ENCODE results near the gene SPRR2D. TPM values are rescaled to one million over a fixed set of nuclear protein-coding genes. Genes with fewer than 3 reads are reported as not detected.
"Not testable (repeated sequence)": the region's sequence is repeated elsewhere in the genome, so short reads cannot be mapped to it uniquely, and the experiment has no call there.

The SPRR2D gene
- polyA plus RNA-seq (ENCODE audit: low read depth in 6 of 6): not detected

DNA sequence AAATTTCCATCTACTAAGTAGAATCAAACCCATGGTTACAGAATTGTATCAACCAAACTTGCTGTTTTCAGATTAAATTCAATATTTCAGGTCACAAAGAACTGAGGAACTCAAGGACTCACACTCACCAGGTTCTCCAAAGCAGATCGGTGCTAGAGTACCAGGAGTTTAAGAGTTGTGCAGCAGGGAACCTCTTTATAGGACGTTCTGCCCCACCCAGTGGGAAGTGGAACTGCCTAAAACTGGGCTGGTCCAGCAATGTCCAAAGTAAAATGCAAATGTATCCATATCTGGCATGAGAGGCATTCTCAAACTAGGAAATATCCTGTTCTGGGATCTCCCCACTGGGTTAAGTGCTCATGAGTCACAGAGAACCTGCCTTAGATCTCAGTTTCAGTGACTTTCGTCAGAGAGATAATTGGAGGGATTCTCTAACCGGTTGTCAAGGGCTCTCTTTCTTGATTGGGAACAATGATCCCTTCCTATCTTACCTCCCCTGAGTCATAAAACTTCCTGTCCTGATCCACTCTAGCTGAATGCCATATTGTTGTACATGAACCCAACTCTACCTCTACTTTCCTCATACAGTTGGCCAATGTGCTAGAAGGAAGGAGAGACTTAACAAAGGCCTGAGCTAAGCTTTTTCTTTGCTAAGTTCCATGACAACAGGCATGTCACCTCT lies at the start of gene SPRR2D:
SPRR2D (minus strand) TSS at position 171 of the 682 bp plus-strand sequence. CDS start 774 bp downstream, outside the sequence.
- DNase-seq (no peak), ATAC-seq (ENCODE audit: low read depth in 2 of 2) (no peak)
- peaks cover 0 to 6% of the 10 kb centered on the region in 2 donors for H3K36me3 Mint-ChIP-seq
- H3K4me1 Mint-ChIP-seq: no peaks in the 10 kb centered on the region
- peaks cover 0 to 10% (median 4%) of the 10 kb centered on the region in 7 donors for H3K9me3 Mint-ChIP-seq
- H3K27me3 Mint-ChIP-seq: peaks cover 69 to 80% (median 70%) of the 10 kb centered on the region in 3 donors
- H3K4me3 Mint-ChIP-seq: no peak within 1 kb of the TSS
- H3K27ac Mint-ChIP-seq: no peak within 1 kb of the TSS

GRCh38 chr1:153087652-153088051 lies 46.7 kb upstream of the SPRR2D start:
- Mint-ChIP-seq H3K4me3 (no peak overlapping the region), H3K27me3 (peaks cover 16 to 54% (median 28%) of the 10 kb centered on the region in 3 donors), H3K4me1 (no peaks in the 10 kb centered on the region), H3K27ac (no peak overlapping the region), H3K9me3 (peaks cover 0 to 10% (median 0%) of the 10 kb centered on the region in 7 donors), H3K36me3 (no peaks in the 10 kb centered on the region)
- no peak for ATAC-seq (ENCODE audit: low read depth in 2 of 2)
- DNase-seq: no peak

DNA sequence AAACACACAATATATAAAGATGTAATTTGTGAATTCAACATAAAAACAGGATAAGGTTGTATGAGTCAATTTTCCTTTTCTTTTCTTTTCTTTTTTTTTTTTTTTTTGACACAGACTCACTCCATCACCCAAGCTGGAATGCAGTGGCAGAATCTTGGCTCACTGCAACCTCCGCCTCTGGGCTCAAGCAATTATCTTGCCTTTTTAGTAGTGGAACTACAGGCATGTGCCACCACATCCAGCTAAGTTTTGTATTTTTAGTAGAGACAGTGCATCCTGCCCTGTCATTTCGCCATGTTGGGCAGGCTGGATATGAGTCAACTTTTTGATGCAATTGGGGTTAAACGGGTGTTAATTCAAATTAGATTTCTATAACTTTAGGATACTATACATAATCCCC lies 40.8 kb upstream of the SPRR2D start:
- Mint-ChIP-seq H3K27me3 (peaks cover 15 to 44% (median 36%) of the 10 kb centered on the region in 3 donors), H3K9me3 (peaks cover 4 to 34% (median 16%) of the 10 kb centered on the region in 7 donors), H3K4me3 (no peak overlapping the region), H3K27ac (no peak overlapping the region), H3K36me3 (peaks cover 5 to 7% of the 10 kb centered on the region in 2 donors), H3K4me1 (no peaks in the 10 kb centered on the region)
- ATAC-seq (ENCODE audit: low read depth in 2 of 2): no peak
- no peak for DNase-seq

GRCh38 chr1:153072806-153073726 lies 32.1 kb upstream of the SPRR2D start:
- ATAC-seq (ENCODE audit: low read depth in 2 of 2): no peak
- H3K27ac Mint-ChIP-seq: peak overlapping the region in 1 of 6 donors; percentile 10
- H3K9me3 Mint-ChIP-seq: peaks cover 0 to 9% (median 5%) of the 10 kb centered on the region in 7 donors
- no peaks in the 10 kb centered on the region for H3K36me3 Mint-ChIP-seq
- no peak overlapping the region for H3K4me3 Mint-ChIP-seq
- no peak for DNase-seq
- H3K4me1 Mint-ChIP-seq: no peaks in the 10 kb centered on the region
- H3K27me3 Mint-ChIP-seq: peaks cover 13 to 26% (median 19%) of the 10 kb centered on the region in 3 donors

DNA sequence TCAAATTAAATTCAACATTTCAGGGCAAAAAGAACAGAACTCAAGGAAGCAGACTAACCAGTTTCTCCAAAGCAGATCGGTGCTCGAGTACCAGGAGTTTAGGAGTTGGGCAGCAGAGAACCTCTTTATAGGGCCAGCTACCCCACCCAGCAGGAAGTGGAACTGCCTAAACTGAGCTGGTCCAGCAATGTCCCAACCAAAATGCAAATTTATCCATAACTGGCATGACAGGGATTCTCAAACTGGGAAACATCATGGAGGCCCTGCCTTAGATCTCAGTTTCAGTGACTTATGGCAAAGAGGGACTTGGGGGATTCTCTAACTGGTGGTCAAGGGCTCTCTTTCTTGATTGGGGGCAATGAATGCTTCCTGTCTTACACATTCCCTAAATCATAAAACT lies 30.6 kb upstream of the SPRR2D start, which contains the start of gene SPRR2B:
SPRR2B (minus strand) TSS at position 101 of the 400 bp plus-strand sequence. CDS start 772 bp downstream, outside the sequence.
- Mint-ChIP-seq H3K9me3 (no peaks in the 10 kb centered on the region), H3K4me1 (no peaks in the 10 kb centered on the region), H3K27me3 (peaks cover 12 to 26% (median 22%) of the 10 kb centered on the region in 3 donors), H3K27ac (peak within 1 kb of the TSS in 1 of 6 donors; percentile 3), H3K36me3 (no peaks in the 10 kb centered on the region), H3K4me3 (no peak within 1 kb of the TSS)
- ATAC-seq (ENCODE audit: low read depth in 2 of 2) (no peak), DNase-seq (no peak)

- DNase-seq (no peak), ATAC-seq (ENCODE audit: low read depth in 2 of 2) (no peak)
- no peaks in the 10 kb centered on the region for H3K36me3 Mint-ChIP-seq
- H3K9me3 Mint-ChIP-seq: peaks cover 0 to 5% (median 0%) of the 10 kb centered on the region in 7 donors
- peaks cover 22 to 36% (median 24%) of the 10 kb centered on the region in 3 donors for H3K27me3 Mint-ChIP-seq
- no peak overlapping the region for H3K4me3 Mint-ChIP-seq
- no peak overlapping the region for H3K27ac Mint-ChIP-seq
- no peaks in the 10 kb centered on the region for H3K4me1 Mint-ChIP-seq
Observed at GRCh38 chr1:153070243-153070642, 29.3 kb upstream of the SPRR2D start.

GRCh38 chr1:153058826-153059784 lies 18.2 kb upstream of the SPRR2D start:
- Mint-ChIP-seq H3K9me3 (peaks cover 0 to 7% (median 0%) of the 10 kb centered on the region in 7 donors), H3K27ac (no peak overlapping the region), H3K36me3 (no peaks in the 10 kb centered on the region), H3K4me3 (no peak overlapping the region), H3K27me3 (peaks cover 37 to 61% (median 52%) of the 10 kb centered on the region in 3 donors), H3K4me1 (no peaks in the 10 kb centered on the region)
- ATAC-seq (ENCODE audit: low read depth in 2 of 2) (no peak), DNase-seq (no peak)

GRCh38 chr1:153058154-153058553 lies 17.2 kb upstream of the SPRR2D start:
- no peak overlapping the region for H3K27ac Mint-ChIP-seq
- no peak for DNase-seq
- H3K27me3 Mint-ChIP-seq: peaks cover 43 to 69% (median 55%) of the 10 kb centered on the region in 3 donors
- ATAC-seq (ENCODE audit: low read depth in 2 of 2): no peak
- no peaks in the 10 kb centered on the region for H3K4me1 Mint-ChIP-seq
- no peak overlapping the region for H3K4me3 Mint-ChIP-seq
- peaks cover 0 to 4% (median 0%) of the 10 kb centered on the region in 7 donors for H3K9me3 Mint-ChIP-seq
- H3K36me3 Mint-ChIP-seq: no peaks in the 10 kb centered on the region

GRCh38 chr1:153057375-153057774 lies 16.5 kb upstream of the SPRR2D start, which contains the start of gene SPRR2A:
Gene SPRR2A, minus strand, starts transcription at chr1:153057512. Its CDS starts 777 bp downstream, at chr1:153056735.
- Mint-ChIP-seq H3K36me3 (no peaks in the 10 kb centered on the region), H3K9me3 (peaks cover 0 to 10% (median 1%) of the 10 kb centered on the region in 7 donors), H3K4me3 (no peak within 1 kb of the TSS), H3K27ac (no peak within 1 kb of the TSS), H3K27me3 (peaks cover 48 to 72% (median 63%) of the 10 kb centered on the region in 3 donors), H3K4me1 (no peaks in the 10 kb centered on the region)
- ATAC-seq (ENCODE audit: low read depth in 2 of 2) (no peak), DNase-seq (no peak)

GRCh38 chr1:153056111-153056510 lies 15.2 kb upstream of the SPRR2D start:
- DNase-seq; H3K36me3 Mint-ChIP-seq; H3K4me3 Mint-ChIP-seq; ATAC-seq (ENCODE audit: low read depth in 2 of 2); H3K4me1 Mint-ChIP-seq; H3K27ac Mint-ChIP-seq: not testable (repeated sequence)
- Mint-ChIP-seq H3K9me3 (peaks cover 0 to 13% (median 1%) of the 10 kb centered on the region in 7 donors), H3K27me3 (peaks cover 61 to 75% (median 72%) of the 10 kb centered on the region in 3 donors)

- Mint-ChIP-seq H3K9me3 (peaks cover 0 to 13% (median 4%) of the 10 kb centered on the region in 7 donors), H3K4me3 (no peak overlapping the region), H3K27ac (no peak overlapping the region), H3K36me3 (no peaks in the 10 kb centered on the region), H3K27me3 (peaks cover 38 to 65% (median 59%) of the 10 kb centered on the region in 3 donors), H3K4me1 (no peaks in the 10 kb centered on the region)
- DNase-seq (no peak), ATAC-seq (ENCODE audit: low read depth in 2 of 2) (no peak)
Observed at GRCh38 chr1:153049211-153049610, 8.3 kb upstream of the SPRR2D start.

DNA sequence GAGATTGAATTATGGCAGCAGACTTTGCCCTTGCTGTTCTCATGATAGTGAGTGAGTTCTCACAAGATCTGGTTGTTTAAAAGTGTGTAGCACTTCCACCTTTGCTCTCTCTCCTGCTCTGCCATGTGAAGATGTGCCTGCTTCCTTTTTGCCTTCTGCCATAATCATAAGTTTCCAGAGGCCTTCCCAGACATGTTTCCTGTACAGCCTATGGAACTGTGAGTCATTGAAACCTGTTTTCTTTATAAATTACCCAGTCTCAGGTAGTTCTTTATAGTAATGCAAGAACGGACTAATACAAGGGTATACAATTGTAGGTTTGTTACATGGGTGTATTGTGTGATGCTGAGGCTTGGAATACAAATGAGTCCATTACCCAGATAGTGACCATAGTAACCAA lies 5.7 kb downstream of the SPRR2D start:
- Mint-ChIP-seq H3K4me1 (peaks cover 5 to 10% (median 6%) of the 10 kb centered on the region in 3 donors), H3K27me3 (peaks cover 60 to 74% (median 64%) of the 10 kb centered on the region in 3 donors), H3K4me3 (no peak overlapping the region), H3K36me3 (peaks cover 0 to 6% of the 10 kb centered on the region in 2 donors), H3K27ac (no peak overlapping the region), H3K9me3 (peaks cover 0 to 16% (median 4%) of the 10 kb centered on the region in 7 donors)
- ATAC-seq (ENCODE audit: low read depth in 2 of 2) (no peak), DNase-seq (no peak)

All from naive B cell (primary cell).